Mucosa of descending colon (tissue), 3 donors: ENCODE data around the gene HPSE2. TPM values are rescaled to one million over a fixed set of nuclear protein-coding genes. Genes with fewer than 3 reads are reported as not detected.
A peak's percentile ranks its signal among the peaks of the same experiment; 100 is the strongest.

Experiments used
- ATAC-seq: fragments of 200-7000 bp; cut with Tn5 transposase; one replicate; pipeline ENCODE4 v1.9.1; 2020; ENCODE audit warnings: mild to moderate bottlenecking, moderate library complexity
- DNase-seq, 3 donors: peaks; one replicate each; pipeline ENCODE4 v3.0.0-alpha.2; 2020
- H3K36me3 ChIP-seq: fragments of 200-600 bp; one replicate; pipeline ENCODE4 v1.8.0; 2021; ENCODE audit warnings: low read depth, mild to moderate bottlenecking
- H3K4me1 ChIP-seq: fragments of 200-600 bp; one replicate; pipeline ENCODE4 v1.8.0; 2021; ENCODE audit warnings: low read depth, mild to moderate bottlenecking
- H3K4me3 ChIP-seq: fragments of 200-600 bp; one replicate; pipeline ENCODE4 v1.8.0; 2021; ENCODE audit warnings: mild to moderate bottlenecking
- H3K9me3 ChIP-seq: fragments of 200-600 bp; one replicate; pipeline ENCODE4 v1.8.0; 2021; ENCODE audit warnings: mild to moderate bottlenecking
- CTCF ChIP-seq: fragments of 200-600 bp; IDR thresholded peaks from one replicate; pipeline ENCODE4 v1.8.0; 2022; ENCODE audit warnings: antibody characterized with exemption, mild to moderate bottlenecking
- intact Hi-C, 2 donors: fragments of 100-400 bp; cut with DNase I in 1 of 2; cut with micrococcal nuclease in 1 of 2; formaldehyde crosslinking; loops; one replicate each; pipeline versions ENCODE4 v1.11.0 to v1.11.1; 2022; cut with DNase I, micrococcal nuclease
- total RNA-seq, 3 donors: library from RNA; stranded (reverse); fragmentation: NEBNext Ultra II Directional in 2 of 3; extraction: Animal tissue kit (Norgen Biotek cat#: 25700) in 2 of 3; gene quantifications; one replicate each; pipeline versions ENCODE4 v1.2.1 to v1.2.4, GENCODE V29; 2021 to 2023
- donor health status: DM: no; HTN: no; CAD: no; lungs with moderate emphysema.
- donor health status: DM: no; HTN: no; CAD: no.
- donor health status: DM: no; HTN: yes; CAD: no.

The HPSE2 gene
- total RNA-seq, 3 donors from 2014 or later = 1.3 to 3.7 (median 2.4) TPM

GRCh38 chr10:98429320-98430072, 806.2 kb downstream of the HPSE2 start:
- Histone ChIP-seq H3K4me3 (no peak overlapping the region), H3K4me1 (no peaks in the 10 kb centered on the region), H3K9me3 (no peaks in the 10 kb centered on the region), H3K36me3 (no peaks in the 10 kb centered on the region)
- DNase-seq (no peak), ATAC-seq (no peak)
- intact Hi-C loops = no loop called here
- TF ChIP-seq CTCF = no peak

- Histone ChIP-seq H3K4me1 (no peaks in the 10 kb centered on the region), H3K9me3 (no peaks in the 10 kb centered on the region), H3K4me3 (no peak overlapping the region), H3K36me3 (no peaks in the 10 kb centered on the region)
- no peak for TF ChIP-seq CTCF
- ATAC-seq = no peak
- no peak for DNase-seq
- intact Hi-C loops = no loop called here
These were observed 808.6 kb downstream of the HPSE2 start for GRCh38 chr10:98427011-98427515.

- intact Hi-C loops = no loop called here
- Histone ChIP-seq H3K4me3 (no peak overlapping the region), H3K9me3 (no peaks in the 10 kb centered on the region), H3K36me3 (no peaks in the 10 kb centered on the region), H3K4me1 (no peaks in the 10 kb centered on the region)
- ATAC-seq (peak; percentile 81), DNase-seq (peak in 2 of 3 donors; percentile 54 to 55)
- peak; percentile 61 for TF ChIP-seq CTCF
These were observed 809.9 kb downstream of the HPSE2 start for GRCh38 chr10:98425511-98426352.

- no peak for DNase-seq
These were observed 811.1 kb downstream of the HPSE2 start for GRCh38 chr10:98424295-98425254.

More at GRCh38 chr10:98424295-98425254, 811.1 kb downstream of the HPSE2 start:
- Histone ChIP-seq H3K36me3 (no peaks in the 10 kb centered on the region), H3K4me3 (no peak overlapping the region), H3K4me1 (no peaks in the 10 kb centered on the region), H3K9me3 (no peaks in the 10 kb centered on the region)
- TF ChIP-seq CTCF = no peak
- no peak for ATAC-seq
- intact Hi-C loops = no loop called here
